ENCODE measurements around the gene ESYT1. TPM values are rescaled to one million over a fixed set of nuclear protein-coding genes. Genes with fewer than 3 reads are reported as not detected.
"Not testable (repeated sequence)": the region's sequence is repeated elsewhere in the genome, so short reads cannot be mapped to it uniquely, and the experiment has no call there.

The ESYT1 gene
- total and polyA plus RNA-seq, 10 of the 15 experiments (the other 5 are each of a cell fraction or from before 2014, with no cell fraction given) = 47.5 to 120 (median 87.1) TPM

GRCh38 chr12:56117082-56117706, 10.9 kb upstream of the ESYT1 start:
- H3K9me3 ChIP-seq (replicated peaks; ENCODE audit: control insufficient read depth, insufficient read depth, low read length); H3K27me3 ChIP-seq (replicated peaks in 1 of 2; ENCODE audit: control insufficient read depth in 2 of 2, insufficient read depth in 2 of 2, low read length in 1 of 2); BruUV-seq (replicated peaks); in situ Hi-C loops (cut with MboI); H2AFZ ChIP-seq (ENCODE audit: control insufficient read depth, low read depth, low read length); H3K36me3 ChIP-seq (ENCODE audit: control insufficient read depth in 2 of 2, insufficient read depth in 2 of 2, low read length in 1 of 2); DNase-seq (ENCODE audit: low read depth, low spot score); FAIRE-seq; ATAC-seq; H4K20me1 ChIP-seq (ENCODE audit: control insufficient read depth, insufficient read depth): not testable (repeated sequence)
- 2% methylated on average over 11 of the region's 16 CpGs for WGBS (ENCODE audit: insufficient coverage, insufficient replicate concordance, low lambda C conversion rate, missing lambda C conversion rate)
- Histone ChIP-seq H3K9ac (ENCODE audit: control insufficient read depth, insufficient read depth, low read length) (peak overlapping the region; percentile 75), H3K79me2 (ENCODE audit: control insufficient read depth, insufficient read depth, low read length) (peaks cover 28% of the 10 kb centered on the region), H3K27ac (ENCODE audit: control insufficient read depth, insufficient read depth) (peak overlapping the region; percentile 79), H3K4me2 (ENCODE audit: control insufficient read depth, insufficient read depth) (peak overlapping the region; percentile 46), H3K4me3 (peak overlapping the region; percentile 90), H3K4me1 (ENCODE audit: control insufficient read depth, insufficient read depth, low read length) (peaks cover 15% of the 10 kb centered on the region)
- ChIA-PET SMC1A (ENCODE audit: uncharacterized antibody, unreplicated experiment) (interaction anchor here (2.6 to 4.5 kb wide), 4 partner anchors 13 to 379 kb away, joined by 16 to 50 read pairs (median 30); partner anchors contain the start of genes PA2G4, RNF41 and SMARCC2), RAD21 (ENCODE audit: unreplicated experiment) (interaction anchor here (0.6 to 3.9 kb wide), 12 partner anchors 11 to 1367 kb away, joined by 3 to 57 read pairs (median 5); partner anchors contain the start of genes ANKRD52, DNAJC14, ESYT1 and MYL6), POLR2A (interaction anchor here (0.5 to 5.5 kb wide), 21 partner anchors 8 to 1814 kb away, joined by 3 to 95 read pairs (median 4); partner anchors contain the start of genes CNPY2, DNAJC14, ESYT1 and GDF11), CTCF (interaction anchor here (0.9 to 4.5 kb wide), 10 partner anchors 9 to 388 kb away, joined by 3 to 121 read pairs (median 10); partner anchors contain the start of genes ANKRD52, CD63, ESYT1 and PA2G4)
- TF ChIP-seq HDGF (IDR thresholded peaks at IDR 0.05) = peak; percentile 28; the same call in 1 of the 2 replicates
- peak; percentile 78; the same call in 1 of the 2 replicates for TF ChIP-seq CHD1 (IDR thresholded peaks at IDR 0.05; ENCODE audit: low read depth, low read length)
- intact Hi-C loops (cut with micrococcal nuclease; ENCODE audit: unreplicated experiment) = loop anchor here (5.0 kb wide), 7 partner anchors 35 to 570 kb away; partner anchors contain the start of genes CNPY2, DNAJC14, MYL6B and PTGES3
